Measurements from ENCODE around the gene APOM. TPM values are rescaled to one million over a fixed set of nuclear protein-coding genes. Genes with fewer than 3 reads are reported as not detected.

Gene APOM
- total RNA-seq, 1 donor from 2014 or later, result 1.6 TPM

- Histone ChIP-seq H3K27me3 (ENCODE audit: low read depth) (no peaks in the 10 kb centered on the region), H3K9me3 (no peaks in the 10 kb centered on the region), H3K4me1 (peaks cover 33% of the 10 kb centered on the region), H3K27ac (peak overlapping the region; percentile 85), H3K4me3 (peak overlapping the region; percentile 64), H3K36me3 (peaks cover 17% of the 10 kb centered on the region)
- intact Hi-C loops (cut with DNase I), result no loop called here
- DNase-seq, result peak; percentile 63
- ATAC-seq, result peak; percentile 51 to 67
- TF ChIP-seq CTCF (IDR thresholded peaks at IDR 0.05), result no peak
Measured at GRCh38 chr6:31681135-31681671, 25.5 kb downstream of the APOM start.

- Histone ChIP-seq H3K4me1 (peaks cover 33% of the 10 kb centered on the region), H3K9me3 (no peaks in the 10 kb centered on the region), H3K27me3 (ENCODE audit: low read depth) (no peaks in the 10 kb centered on the region), H3K27ac (peak overlapping the region; percentile 41), H3K4me3 (peak overlapping the region; percentile 41), H3K36me3 (peaks cover 41% of the 10 kb centered on the region)
- intact Hi-C loops (cut with DNase I), result no loop called here
- ATAC-seq (no peak), DNase-seq (no peak)
- no peak for TF ChIP-seq CTCF (IDR thresholded peaks at IDR 0.05)
Measured at GRCh38 chr6:31683591-31683990, 27.9 kb downstream of the APOM start.

- Histone ChIP-seq H3K27me3 (ENCODE audit: low read depth) (no peaks in the 10 kb centered on the region), H3K4me3 (no peak overlapping the region), H3K36me3 (peaks cover 70% of the 10 kb centered on the region), H3K27ac (no peak overlapping the region), H3K4me1 (peaks cover 18% of the 10 kb centered on the region), H3K9me3 (no peaks in the 10 kb centered on the region)
- no peak for DNase-seq
- no peak for ATAC-seq
- intact Hi-C loops (cut with DNase I), result no loop called here
- TF ChIP-seq CTCF (IDR thresholded peaks at IDR 0.05), result no peak
Measured at GRCh38 chr6:31686483-31686882, 30.8 kb downstream of the APOM start.

GRCh38 chr6:31687321-31687720 is 31.6 kb downstream of the APOM start:
- intact Hi-C loops (cut with DNase I), result no loop called here
- ATAC-seq (no peak), DNase-seq (no peak)
- peaks cover 78% of the 10 kb centered on the region for H3K36me3 ChIP-seq
- H3K4me1 ChIP-seq, result peaks cover 10% of the 10 kb centered on the region
- no peaks in the 10 kb centered on the region for H3K27me3 ChIP-seq (ENCODE audit: low read depth)
- no peak overlapping the region for H3K27ac ChIP-seq
- H3K9me3 ChIP-seq, result no peaks in the 10 kb centered on the region
- H3K4me3 ChIP-seq, result no peak overlapping the region
- no peak for TF ChIP-seq CTCF (IDR thresholded peaks at IDR 0.05)

GRCh38 chr6:31687860-31688693 is 32.4 kb downstream of the APOM start:
- H3K9me3 ChIP-seq, result no peaks in the 10 kb centered on the region
- no peak for ATAC-seq
- H3K4me3 ChIP-seq, result no peak overlapping the region
- H3K27me3 ChIP-seq (ENCODE audit: low read depth), result no peaks in the 10 kb centered on the region
- peaks cover 86% of the 10 kb centered on the region for H3K36me3 ChIP-seq
- DNase-seq, result no peak
- intact Hi-C loops (cut with DNase I), result no loop called here
- H3K27ac ChIP-seq, result no peak overlapping the region
- TF ChIP-seq CTCF (IDR thresholded peaks at IDR 0.05), result no peak
- peaks cover 5% of the 10 kb centered on the region for H3K4me1 ChIP-seq
